KMS-11 (cell line): ENCODE results near the gene TAS2R43.
"Not testable (repeated sequence)": the region's sequence is repeated elsewhere in the genome, so short reads cannot be mapped to it uniquely, and the experiment has no call there.

Source experiments
- H2AFZ ChIP-seq: fragments of 200-600 bp; sonication (generic); 2 replicates; pipeline ENCODE4 v1.6.1; 2016; ENCODE audit warnings: antibody characterized with exemption, mixed run types, low read depth
- H3K27ac ChIP-seq: fragments of 200-600 bp; sonication (generic); 2 replicates; pipeline ENCODE4 v1.6.1; 2016; ENCODE audit warnings: mild to moderate bottlenecking, mixed run types
- H3K27me3 ChIP-seq: fragments of 200-600 bp; sonication (generic); 2 replicates; pipeline ENCODE4 v1.6.1; 2017; ENCODE audit warnings: mild to moderate bottlenecking, low read depth, mixed run types, moderate library complexity; ENCODE audit not compliant: insufficient read depth
- H3K36me3 ChIP-seq: fragments of 200-600 bp; sonication (generic); 2 replicates; pipeline ENCODE4 v1.6.1; 2017; ENCODE audit warnings: mild to moderate bottlenecking, mixed run types; ENCODE audit not compliant: insufficient read depth
- H3K4me1 ChIP-seq: fragments of 200-600 bp; sonication (generic); 2 replicates; pipeline ENCODE4 v1.6.1; 2016; ENCODE audit warnings: mild to moderate bottlenecking, low read depth, mixed run types; ENCODE audit not compliant: poor library complexity, severe bottlenecking
- H3K4me2 ChIP-seq: fragments of 200-600 bp; sonication (generic); 2 replicates; pipeline ENCODE4 v1.7.0; 2016; ENCODE audit warnings: mild to moderate bottlenecking, mixed run types
- H3K4me3 ChIP-seq: fragments of 200-600 bp; sonication (generic); IDR thresholded peaks from 2 replicates; pipeline ENCODE4 v1.6.1; 2017; ENCODE audit warnings: low read depth, low read length, mixed read lengths; ENCODE audit not compliant: insufficient read depth
- H3K79me2 ChIP-seq: fragments of 200-600 bp; sonication (generic); 2 replicates; pipeline ENCODE4 v1.6.1; 2016; ENCODE audit warnings: low read depth, mixed run types; ENCODE audit not compliant: insufficient read depth
- H3K9ac ChIP-seq: fragments of 200-600 bp; sonication (generic); 2 replicates; pipeline ENCODE4 v1.6.1; 2016; ENCODE audit warnings: mild to moderate bottlenecking, mixed run types
- H4K20me1 ChIP-seq: fragments of 200-600 bp; sonication (generic); 2 replicates; pipeline ENCODE4 v1.6.1; 2016; ENCODE audit warnings: mild to moderate bottlenecking, mixed run types; ENCODE audit not compliant: insufficient read depth
- TF ChIP-seq, protein P1 (sequence below): fragments of 200-600 bp; sonication (generic); conservative IDR thresholded peaks from 2 replicates; pipeline ENCODE4 v1.6.1; 2017; ENCODE audit warnings: low read depth, mild to moderate bottlenecking, antibody characterized with exemption, low read length, moderate library complexity, mixed read lengths

The TAS2R43 gene

DNA sequence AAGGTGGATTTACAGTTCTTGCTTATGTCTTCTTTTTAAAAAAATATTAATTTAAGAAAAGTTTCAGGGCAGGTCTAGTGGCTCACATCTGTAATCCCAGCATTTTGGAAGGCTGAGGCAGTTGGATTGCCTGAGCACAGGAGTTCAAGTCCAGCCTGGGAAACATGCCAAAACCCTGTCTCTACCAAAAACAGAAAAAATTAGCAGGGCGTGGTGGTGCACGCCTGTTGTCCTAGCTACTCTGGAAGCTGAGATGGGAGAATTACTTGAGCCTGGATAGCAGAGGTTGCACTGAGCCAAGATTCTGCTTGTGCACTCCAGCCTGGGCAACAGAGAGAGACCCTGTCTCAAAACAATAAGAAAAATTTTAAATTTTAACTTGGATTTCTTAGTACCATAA, 24.6 kb downstream of the TAS2R43 start:
- Histone ChIP-seq H3K79me2 (0 out of 2 replicates have a peak, but pooled peaks cover 9% of the 10 kb centered on the region), H2AFZ (no peak overlapping the region), H3K9ac (no peak overlapping the region), H3K27me3 (no peaks in the 10 kb centered on the region), H3K36me3 (no peaks in the 10 kb centered on the region), H3K4me3 (no peak overlapping the region), H3K4me1 (no peaks in the 10 kb centered on the region), H4K20me1 (no peaks in the 10 kb centered on the region), H3K27ac (no peak overlapping the region), H3K4me2 (no peak overlapping the region)
- TF ChIP-seq, protein P1, sequence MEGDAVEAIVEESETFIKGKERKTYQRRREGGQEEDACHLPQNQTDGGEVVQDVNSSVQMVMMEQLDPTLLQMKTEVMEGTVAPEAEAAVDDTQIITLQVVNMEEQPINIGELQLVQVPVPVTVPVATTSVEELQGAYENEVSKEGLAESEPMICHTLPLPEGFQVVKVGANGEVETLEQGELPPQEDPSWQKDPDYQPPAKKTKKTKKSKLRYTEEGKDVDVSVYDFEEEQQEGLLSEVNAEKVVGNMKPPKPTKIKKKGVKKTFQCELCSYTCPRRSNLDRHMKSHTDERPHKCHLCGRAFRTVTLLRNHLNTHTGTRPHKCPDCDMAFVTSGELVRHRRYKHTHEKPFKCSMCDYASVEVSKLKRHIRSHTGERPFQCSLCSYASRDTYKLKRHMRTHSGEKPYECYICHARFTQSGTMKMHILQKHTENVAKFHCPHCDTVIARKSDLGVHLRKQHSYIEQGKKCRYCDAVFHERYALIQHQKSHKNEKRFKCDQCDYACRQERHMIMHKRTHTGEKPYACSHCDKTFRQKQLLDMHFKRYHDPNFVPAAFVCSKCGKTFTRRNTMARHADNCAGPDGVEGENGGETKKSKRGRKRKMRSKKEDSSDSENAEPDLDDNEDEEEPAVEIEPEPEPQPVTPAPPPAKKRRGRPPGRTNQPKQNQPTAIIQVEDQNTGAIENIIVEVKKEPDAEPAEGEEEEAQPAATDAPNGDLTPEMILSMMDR: no peak

GRCh38 chr12:11062194-11062593, 29.9 kb downstream of the TAS2R43 start, which contains the start of gene TAS2R46:
Gene TAS2R46, minus strand, starts transcription at chr12:11062294. Its CDS starts 0 bp downstream, at chr12:11062294.
- H3K27ac ChIP-seq, H3K9ac ChIP-seq, H3K36me3 ChIP-seq, H3K27me3 ChIP-seq, H3K4me1 ChIP-seq, H4K20me1 ChIP-seq, H3K4me3 ChIP-seq, H2AFZ ChIP-seq, H3K79me2 ChIP-seq, H3K4me2 ChIP-seq: not testable (repeated sequence)

DNA sequence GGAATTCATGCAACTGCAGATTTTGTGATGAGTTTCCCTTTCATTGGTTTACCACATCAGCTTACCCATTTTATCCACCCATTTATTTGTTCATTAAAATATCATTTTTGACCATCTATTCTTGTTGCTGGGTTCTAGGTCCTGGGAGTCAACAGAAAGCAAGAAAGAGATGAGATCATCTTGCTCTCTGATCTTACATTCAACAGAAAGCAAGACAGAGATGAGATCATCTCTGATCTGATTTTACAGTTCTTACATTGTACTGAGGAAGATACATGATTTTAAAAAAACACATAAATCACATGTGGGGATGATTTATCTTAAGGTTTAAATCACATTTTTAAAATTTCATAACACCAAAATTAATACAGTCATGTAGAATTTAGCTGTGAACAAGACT, 32.3 kb downstream of the TAS2R43 start:
- no peaks in the 10 kb centered on the region for H3K79me2 ChIP-seq
- TF ChIP-seq, protein P1: no peak
- no peak overlapping the region for H2AFZ ChIP-seq
- H3K4me1 ChIP-seq: no peaks in the 10 kb centered on the region
- no peaks in the 10 kb centered on the region for H3K27me3 ChIP-seq
- no peak overlapping the region for H3K4me2 ChIP-seq
- no peak overlapping the region for H3K4me3 ChIP-seq
- no peaks in the 10 kb centered on the region for H3K36me3 ChIP-seq
- no peak overlapping the region for H3K27ac ChIP-seq
- no peaks in the 10 kb centered on the region for H4K20me1 ChIP-seq
- no peak overlapping the region for H3K9ac ChIP-seq

DNA sequence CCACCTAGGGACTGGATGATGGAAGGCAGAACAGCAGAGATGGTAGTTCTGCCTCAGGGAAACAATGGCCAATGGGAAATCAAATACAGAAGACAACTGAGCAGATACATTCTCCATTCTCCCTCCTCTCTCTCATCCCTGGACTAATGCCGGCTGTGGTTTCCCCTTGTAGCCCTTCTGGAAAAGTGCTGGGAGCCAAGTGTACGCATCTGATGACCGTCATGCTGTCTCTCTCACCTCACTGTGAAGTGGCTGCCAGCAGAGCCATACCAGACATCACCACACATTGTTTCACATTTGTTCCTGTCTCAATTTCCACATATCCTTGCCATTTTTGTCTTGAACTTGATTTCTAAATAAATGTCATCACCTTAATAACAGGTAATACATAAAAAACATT, 33.1 kb downstream of the TAS2R43 start:
- no peaks in the 10 kb centered on the region for H4K20me1 ChIP-seq
- TF ChIP-seq, protein P1: no peak
- no peaks in the 10 kb centered on the region for H3K79me2 ChIP-seq
- no peak overlapping the region for H3K27ac ChIP-seq
- no peak overlapping the region for H2AFZ ChIP-seq
- H3K4me2 ChIP-seq: no peak overlapping the region
- H3K9ac ChIP-seq: no peak overlapping the region
- no peaks in the 10 kb centered on the region for H3K4me1 ChIP-seq
- no peak overlapping the region for H3K4me3 ChIP-seq
- no peaks in the 10 kb centered on the region for H3K27me3 ChIP-seq
- no peaks in the 10 kb centered on the region for H3K36me3 ChIP-seq

- Histone ChIP-seq H3K4me2 (no peak overlapping the region), H3K9ac (no peak overlapping the region), H3K36me3 (no peaks in the 10 kb centered on the region), H3K27me3 (no peaks in the 10 kb centered on the region), H4K20me1 (no peaks in the 10 kb centered on the region), H2AFZ (no peak overlapping the region), H3K4me3 (no peak overlapping the region), H3K27ac (no peak overlapping the region), H3K79me2 (no peaks in the 10 kb centered on the region), H3K4me1 (no peaks in the 10 kb centered on the region)
- TF ChIP-seq, protein P1: no peak
These were observed 36.8 kb downstream of the TAS2R43 start for GRCh38 chr12:11055306-11055705.

GRCh38 chr12:11049806-11050531, 42.1 kb downstream of the TAS2R43 start:
- H3K27ac ChIP-seq, H3K4me2 ChIP-seq, H3K27me3 ChIP-seq, H3K4me3 ChIP-seq, H2AFZ ChIP-seq, H3K9ac ChIP-seq, H4K20me1 ChIP-seq, H3K79me2 ChIP-seq, H3K36me3 ChIP-seq, H3K4me1 ChIP-seq: not testable (repeated sequence)

- H3K4me2 ChIP-seq, H3K27me3 ChIP-seq, H3K36me3 ChIP-seq, H3K27ac ChIP-seq, H3K4me3 ChIP-seq, H3K4me1 ChIP-seq, H2AFZ ChIP-seq, H3K9ac ChIP-seq, H4K20me1 ChIP-seq, H3K79me2 ChIP-seq: not testable (repeated sequence)
These were observed 50.7 kb downstream of the TAS2R43 start for GRCh38 chr12:11041366-11041765.
